Thoracic aorta (tissue), 2 donors: ENCODE results near the gene KLC4. TPM values are rescaled to one million over a fixed set of nuclear protein-coding genes. Genes with fewer than 3 reads are reported as not detected.

Source experiments
- ATAC-seq: fragments of 150-250 bp; one replicate; pipeline ENCODE4 v1.8.0; 2017; ENCODE audit warnings: low read depth; ENCODE audit not compliant: insufficient number of reproducible peaks, low FRiP score
- DNase-seq: peaks from one replicate; pipeline ENCODE4 v3.0.0-alpha.2; 2020; ENCODE audit warnings: low spot score
- H3K27ac ChIP-seq, 2 donors: fragments of 200-600 bp; sonication (generic); 1 replicate in 1 of 2; 2 replicates in 1 of 2; pipeline ENCODE4 v1.5.1; 2016; ENCODE audit warnings: mild to moderate bottlenecking in 2 of 2, moderate library complexity in 2 of 2
- H3K27me3 ChIP-seq: fragments of 200-600 bp; sonication (generic); replicated peaks from 2 replicates; pipeline ENCODE4 v1.6.0; 2016; ENCODE audit warnings: mild to moderate bottlenecking; ENCODE audit not compliant: insufficient read depth
- H3K36me3 ChIP-seq: fragments of 200-600 bp; sonication (generic); one replicate; pipeline ENCODE4 v1.5.1; 2016
- H3K4me1 ChIP-seq, 2 donors: fragments of 200-600 bp; sonication (generic); 1 replicate in 1 of 2; 2 replicates in 1 of 2; pipeline versions ENCODE4 v1.5.1 to v1.6.0; 2016; ENCODE audit warnings: low read depth in 2 of 2, mild to moderate bottlenecking in 1 of 2; ENCODE audit not compliant: control insufficient read depth in 1 of 2
- H3K4me3 ChIP-seq: fragments of 200-600 bp; sonication (generic); 2 replicates; pipeline ENCODE4 v1.5.1; 2016; ENCODE audit warnings: mild to moderate bottlenecking
- H3K9me3 ChIP-seq: fragments of 200-600 bp; sonication (generic); 2 replicates; pipeline ENCODE4 v1.5.1; 2016
- CTCF ChIP-seq: fragments of 200-600 bp; sonication (generic); IDR thresholded peaks from one replicate; pipeline ENCODE4 v1.5.1; 2019; ENCODE audit warnings: antibody characterized with exemption
- total RNA-seq, 2 donors: library from RNA; depleted of rRNA; stranded (reverse); fragments of >200 nt; gene quantifications; one replicate each; pipeline versions ENCODE4 v1.1.0 to v1.2.3, GENCODE V29; 2016

Gene KLC4
- total RNA-seq, 2 donors from 2014 or later = 22.9 to 33.5 TPM

- Histone ChIP-seq H3K4me3 (no peak overlapping the region), H3K27me3 (no peaks in the 10 kb centered on the region), H3K27ac (no peak overlapping the region), H3K9me3 (no peaks in the 10 kb centered on the region), H3K4me1 (peaks cover 7 to 27% of the 10 kb centered on the region in 2 donors), H3K36me3 (no peaks in the 10 kb centered on the region)
- TF ChIP-seq CTCF = no peak
- ATAC-seq = no peak
- DNase-seq = no peak
These were observed 64.3 kb downstream of the KLC4 start for GRCh38 chr6:43123461-43124314.

GRCh38 chr6:43124481-43124880 lies 65.0 kb downstream of the KLC4 start:
- Histone ChIP-seq H3K27ac (no peak overlapping the region), H3K4me3 (no peak overlapping the region), H3K36me3 (no peaks in the 10 kb centered on the region), H3K9me3 (no peaks in the 10 kb centered on the region), H3K4me1 (peaks cover 12 to 35% of the 10 kb centered on the region in 2 donors), H3K27me3 (no peaks in the 10 kb centered on the region)
- no peak for ATAC-seq
- DNase-seq = no peak
- TF ChIP-seq CTCF = no peak

Other genes with a start within 250 kb of the KLC4 start
- 10 to 100 TPM; 55.5 to 75.8 TPM for gene RPL7L1, start 180.0 kb upstream of the KLC4 start, total RNA-seq
- not detected for gene PTCRA, start 143.6 kb upstream of the KLC4 start, total RNA-seq
- gene CNPY3, start 130.2 kb upstream of the KLC4 start, total RNA-seq = 10 to 100 TPM; 33.7 to 40.3 TPM
- 1 to 10 TPM in 1 of 2 donors, not detected in 1; 3.3 TPM for gene GNMT, start 98.9 kb upstream of the KLC4 start, total RNA-seq
- gene PEX6, start 80.5 kb upstream of the KLC4 start, total RNA-seq = 10 to 100 TPM in 1 of 2 donors, 1 to 10 TPM in 1; 6.8 to 34.3 TPM
- gene PPP2R5D, start 75.1 kb upstream of the KLC4 start, total RNA-seq = 10 to 100 TPM; 20.1 to 37.1 TPM
- gene MEA1, start 45.7 kb upstream of the KLC4 start, total RNA-seq = 10 to 100 TPM; 41.2 to 49.6 TPM
- 100 to 1,000 TPM in 1 of 2 donors, 10 to 100 TPM in 1; 87.3 to 105 TPM for gene KLHDC3, start 45.4 kb upstream of the KLC4 start, total RNA-seq
- 10 to 100 TPM; 61.6 to 76.2 TPM for gene RRP36, start 38.0 kb upstream of the KLC4 start, total RNA-seq
- gene CUL7, start 5.8 kb upstream of the KLC4 start, total RNA-seq = 10 to 100 TPM; 10.0 to 14.8 TPM
- gene MRPL2, start 197 bp upstream of the KLC4 start, total RNA-seq = 10 to 100 TPM in 1 of 2 donors, 1 to 10 TPM in 1; 7.4 to 10.6 TPM
- 1 to 10 TPM; 4.5 to 6.8 TPM for gene PTK7, start 16.7 kb downstream of the KLC4 start, total RNA-seq
- gene SRF, start 111.6 kb downstream of the KLC4 start, total RNA-seq = 10 to 100 TPM; 79.5 to 99.0 TPM
- 10 to 100 TPM; 30.3 to 41.2 TPM for gene CUL9, start 122.6 kb downstream of the KLC4 start, total RNA-seq
- gene DNPH1, start 169.8 kb downstream of the KLC4 start, total RNA-seq = 10 to 100 TPM; 16.7 to 54.7 TPM
- not detected for gene TTBK1, start 183.8 kb downstream of the KLC4 start, total RNA-seq
- not detected for gene SLC22A7, start 238.6 kb downstream of the KLC4 start, total RNA-seq
- not detected for gene CRIP3, start 249.2 kb downstream of the KLC4 start, total RNA-seq